Epithelial cell of esophagus (primary cell): ENCODE results near the gene GAN.

Source experiments
- DNase-seq: peaks from one replicate; pipeline ENCODE4 v3.0.0; 2010; ENCODE audit warnings: low read depth
- H3K4me3 ChIP-seq: 2 replicates; pipeline ENCODE4 v1.5.1; 2011; ENCODE audit warnings: mild to moderate bottlenecking, low read length, control low read depth
- CTCF ChIP-seq: IDR thresholded peaks from 2 replicates; pipeline ENCODE4 v1.5.1; 2011; ENCODE audit warnings: low read depth, mild to moderate bottlenecking, low read length, control low read depth, inconsistent platforms; ENCODE audit not compliant: insufficient read depth; ENCODE audit errors: missing control alignments

The GAN gene

DNA sequence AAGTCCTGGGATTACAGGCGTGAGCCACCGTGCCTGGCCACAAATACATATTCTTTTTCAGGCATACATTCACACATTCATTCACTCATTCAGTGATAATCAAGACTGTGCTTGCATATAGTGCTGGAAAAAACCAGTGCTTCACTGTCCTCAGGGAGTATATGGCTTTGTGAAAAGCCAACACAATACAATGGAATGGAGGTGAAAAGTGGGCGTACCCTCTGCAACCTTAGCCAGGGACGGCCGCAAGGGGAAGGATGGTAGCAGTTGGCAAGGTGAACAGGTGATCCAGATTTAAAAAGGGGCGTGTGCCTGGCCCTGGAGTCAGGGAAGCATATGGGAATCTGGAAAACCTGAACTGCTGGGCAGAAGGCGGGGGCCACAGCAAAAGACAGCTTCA is 18.1 kb upstream of the GAN start:
- no peak for TF ChIP-seq CTCF
- DNase-seq: no peak

DNA sequence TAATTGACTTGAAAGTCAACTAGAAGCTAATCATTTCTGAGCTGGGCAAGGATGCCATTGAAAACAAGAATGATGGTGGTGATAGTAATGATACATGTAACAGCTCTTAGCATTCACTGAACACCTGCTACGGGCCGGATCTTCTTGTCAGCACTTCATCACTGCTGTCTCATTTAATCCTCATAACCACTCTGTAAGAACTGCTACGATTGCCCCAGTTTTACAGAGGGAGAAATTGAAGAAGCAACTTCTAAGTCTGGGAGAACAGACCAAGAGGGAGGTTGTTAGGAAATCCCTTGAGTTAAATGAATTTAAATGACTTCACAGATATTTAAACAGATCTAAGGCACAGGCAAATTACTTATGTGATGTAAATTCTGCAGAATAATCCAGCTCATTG is 7.0 kb upstream of the GAN start:
- no peak overlapping the region for H3K4me3 ChIP-seq
- no peak for TF ChIP-seq CTCF
- DNase-seq: no peak

More for the DNA sequence above, 18.1 kb upstream of the GAN start:
- H3K4me3 ChIP-seq: no peak overlapping the region

- H3K4me3 ChIP-seq: no peak overlapping the region
- DNase-seq: no peak
- no peak for TF ChIP-seq CTCF
Measured at GRCh38 chr16:81310045-81310644, 4.6 kb upstream of the GAN start.

- H3K4me3 ChIP-seq: no peak overlapping the region
- TF ChIP-seq CTCF: no peak
- no peak for DNase-seq
Measured at GRCh38 chr16:81311762-81312161, 3.0 kb upstream of the GAN start.

GRCh38 chr16:81313701-81314602 is 810 bp upstream of the GAN start:
- H3K4me3 ChIP-seq: peak overlapping the region; percentile 94
- no peak for DNase-seq
- no peak for TF ChIP-seq CTCF

- H3K4me3 ChIP-seq: peak overlapping the region; percentile 94
- no peak for TF ChIP-seq CTCF
- peak; percentile 68 for DNase-seq
Measured at GRCh38 chr16:81315271-81316175, 761 bp downstream of the GAN start.
